Activated CD8-positive, alpha-beta memory T cell treated with anti-CD3 and anti-CD28 coated beads, Interleukin-2, amount 50 U/mL, for 24 hours (primary cell): ENCODE results near the gene CYP17A1.

Experiments
- DNase-seq: peaks from one replicate; pipeline ENCODE4 v3.0.0-alpha.2; 2020; ENCODE audit errors: extremely low read depth

The CYP17A1 gene

GRCh38 chr10:102808380-102808779, 28.8 kb downstream of the CYP17A1 start:
- no peak for DNase-seq

- no peak for DNase-seq
Measured at GRCh38 chr10:102804382-102805055, 32.7 kb downstream of the CYP17A1 start.

GRCh38 chr10:102802920-102803534, 34.2 kb downstream of the CYP17A1 start:
- DNase-seq, result no peak

- DNase-seq, result no peak
Measured at GRCh38 chr10:102801978-102802377, 35.2 kb downstream of the CYP17A1 start.

GRCh38 chr10:102801496-102801895, 35.7 kb downstream of the CYP17A1 start:
- DNase-seq, result no peak

GRCh38 chr10:102800611-102801335, 36.4 kb downstream of the CYP17A1 start:
- no peak for DNase-seq

- DNase-seq, result no peak
Measured at GRCh38 chr10:102799691-102800471, 37.3 kb downstream of the CYP17A1 start.

- DNase-seq, result peak; percentile 26
Measured at GRCh38 chr10:102796407-102797176, 40.6 kb downstream of the CYP17A1 start.

GRCh38 chr10:102795453-102796406, 41.5 kb downstream of the CYP17A1 start:
- DNase-seq, result no peak

- DNase-seq, result no peak
Measured at GRCh38 chr10:102791754-102792395, 45.3 kb downstream of the CYP17A1 start.

GRCh38 chr10:102785818-102786217, 51.4 kb downstream of the CYP17A1 start:
- no peak for DNase-seq

GRCh38 chr10:102783568-102783967, 53.6 kb downstream of the CYP17A1 start:
- DNase-seq, result no peak

GRCh38 chr10:102782673-102783551, 54.3 kb downstream of the CYP17A1 start:
- no peak for DNase-seq

- no peak for DNase-seq
Measured at GRCh38 chr10:102781921-102782557, 55.2 kb downstream of the CYP17A1 start.

- DNase-seq, result no peak
Measured at GRCh38 chr10:102781090-102781920, 55.9 kb downstream of the CYP17A1 start.
